ENCODE measurements around the gene FARS2.

FARS2 gene

GRCh38 chr6:5522147-5522546 is 260.8 kb downstream of the FARS2 start (continued):
- TF ChIP-seq ZSCAN5A (tag by site-specific recombination; IDR thresholded peaks at IDR 0.05) = no peak

- TF ChIP-seq YY2 (tag by site-specific recombination; IDR thresholded peaks at IDR 0.05) = no peak
- TF ChIP-seq ZNF677 (tag by site-specific recombination; IDR thresholded peaks at IDR 0.05) = no peak
- TF ChIP-seq OVOL3 (tag by site-specific recombination; IDR thresholded peaks at IDR 0.05) = no peak
- TF ChIP-seq ZSCAN23 (tag by site-specific recombination; IDR thresholded peaks at IDR 0.05) = no peak
- TF ChIP-seq KLF10 (tag by site-specific recombination; IDR thresholded peaks at IDR 0.05) = no peak
- ChIA-PET CTCF (interaction anchor here (0.6 kb wide), 1 partner anchor 480 kb away, joined by 3 read pairs; no protein-coding TSS in a partner anchor), POLR2A (no interaction called here)
- no peaks in the 10 kb centered on the region; the same call in 1 of the 2 replicates for H3K4me1 ChIP-seq (ENCODE audit: control insufficient read depth, insufficient read depth, low read length)
- H3K27ac ChIP-seq (ENCODE audit: extremely low read depth, low read depth, low read length) = no peak overlapping the region
- H3K9me3 ChIP-seq (ENCODE audit: control insufficient read depth, insufficient read depth, low read depth, low read length) = no peaks in the 10 kb centered on the region
- no peak overlapping the region for H3K4me3 ChIP-seq (ENCODE audit: low read depth, low read length)
- H3K36me3 ChIP-seq (ENCODE audit: control insufficient read depth in 2 of 2, insufficient read depth in 1 of 2, low read length in 2 of 2) = no peaks in the 10 kb centered on the region
These were observed 262.8 kb downstream of the FARS2 start for GRCh38 chr6:5524110-5524509.

- H3K27ac ChIP-seq (ENCODE audit: extremely low read depth, low read depth, low read length) = no peak overlapping the region
- H3K9me3 ChIP-seq (ENCODE audit: control insufficient read depth, insufficient read depth, low read depth, low read length) = no peaks in the 10 kb centered on the region
- H3K36me3 ChIP-seq (ENCODE audit: control insufficient read depth in 2 of 2, insufficient read depth in 1 of 2, low read length in 2 of 2) = no peaks in the 10 kb centered on the region
- no peaks in the 10 kb centered on the region; the same call in 1 of the 2 replicates for H3K4me1 ChIP-seq (ENCODE audit: control insufficient read depth, insufficient read depth, low read length)
- no peak for TF ChIP-seq ZNF645 (tag by site-specific recombination; IDR thresholded peaks at IDR 0.05)
- TF ChIP-seq BCL11A (tag by site-specific recombination; IDR thresholded peaks at IDR 0.05; ENCODE audit: low read depth) = no peak
- TF ChIP-seq BCL11B (tag by site-specific recombination; IDR thresholded peaks at IDR 0.05; ENCODE audit: low read depth) = no peak
- TF ChIP-seq ZNF837 (tag by site-specific recombination; IDR thresholded peaks at IDR 0.05) = no peak
- TF ChIP-seq ZNF747 (tag by site-specific recombination; IDR thresholded peaks at IDR 0.05) = no peak
- H3K4me3 ChIP-seq (ENCODE audit: low read depth, low read length) = no peak overlapping the region
- ChIA-PET CTCF (interaction anchor here (0.8 kb wide), 1 partner anchor 54 kb away, joined by 3 read pairs; no protein-coding TSS in a partner anchor), POLR2A (interaction anchor here (0.5 kb wide), 1 partner anchor 21 kb away, joined by 3 read pairs; no protein-coding TSS in a partner anchor)
These were observed 263.9 kb downstream of the FARS2 start for GRCh38 chr6:5525209-5525608.

- Histone ChIP-seq H3K4me3 (ENCODE audit: low read depth, low read length) (no peak overlapping the region), H3K36me3 (ENCODE audit: control insufficient read depth in 2 of 2, insufficient read depth in 1 of 2, low read length in 2 of 2) (no peaks in the 10 kb centered on the region), H3K9me3 (ENCODE audit: control insufficient read depth, insufficient read depth, low read depth, low read length) (no peaks in the 10 kb centered on the region), H3K4me1 (ENCODE audit: control insufficient read depth, insufficient read depth, low read length) (no peaks in the 10 kb centered on the region), H3K27ac (ENCODE audit: extremely low read depth, low read depth, low read length) (no peak overlapping the region)
- ChIA-PET CTCF (interaction anchor here (0.6 kb wide), 1 partner anchor 478 kb away, joined by 4 read pairs; no protein-coding TSS in a partner anchor), POLR2A (no interaction called here)
- TF ChIP-seq ZNF658 (tag by site-specific recombination; IDR thresholded peaks at IDR 0.05) (no peak), ZNF146 (tag by site-specific recombination; IDR thresholded peaks at IDR 0.05) (no peak), ZNF140 (tag by site-specific recombination; IDR thresholded peaks at IDR 0.05) (no peak), ATF2 (tag by site-specific recombination; IDR thresholded peaks at IDR 0.05; ENCODE audit: low read depth) (0 out of 2 replicates have a peak, but pooled peaks have one; percentile 9)
These were observed 267.7 kb downstream of the FARS2 start for GRCh38 chr6:5529015-5529414.
